Neural progenitor cell (in vitro differentiated cells): ENCODE results near the gene CYP2F1.

Experiments
- CTCF ChIP-seq: fragments of 200-600 bp; sonication (generic); IDR thresholded peaks from 2 replicates; pipeline ENCODE4 v1.5.1; 2017; ENCODE audit warnings: antibody characterized with exemption, mild to moderate bottlenecking
- EZH2phosphoT487 ChIP-seq: fragments of 200-600 bp; sonication (generic); IDR thresholded peaks from 2 replicates; pipeline ENCODE4 v1.6.1; 2017; ENCODE audit warnings: antibody characterized with exemption

- TF ChIP-seq CTCF (no peak), EZH2phosphoT487 (no peak)
Observed at GRCh38 chr19:41111296-41111695, 2.9 kb upstream of the CYP2F1 start.
